Measurements from ENCODE around the gene PGAM2. TPM values are rescaled to one million over a fixed set of nuclear protein-coding genes. Genes with fewer than 3 reads are reported as not detected.

PGAM2 gene
- total RNA-seq, result 1 to 10 TPM in 1 of 2 donors, not detected in 1; 9.7 TPM

DNA sequence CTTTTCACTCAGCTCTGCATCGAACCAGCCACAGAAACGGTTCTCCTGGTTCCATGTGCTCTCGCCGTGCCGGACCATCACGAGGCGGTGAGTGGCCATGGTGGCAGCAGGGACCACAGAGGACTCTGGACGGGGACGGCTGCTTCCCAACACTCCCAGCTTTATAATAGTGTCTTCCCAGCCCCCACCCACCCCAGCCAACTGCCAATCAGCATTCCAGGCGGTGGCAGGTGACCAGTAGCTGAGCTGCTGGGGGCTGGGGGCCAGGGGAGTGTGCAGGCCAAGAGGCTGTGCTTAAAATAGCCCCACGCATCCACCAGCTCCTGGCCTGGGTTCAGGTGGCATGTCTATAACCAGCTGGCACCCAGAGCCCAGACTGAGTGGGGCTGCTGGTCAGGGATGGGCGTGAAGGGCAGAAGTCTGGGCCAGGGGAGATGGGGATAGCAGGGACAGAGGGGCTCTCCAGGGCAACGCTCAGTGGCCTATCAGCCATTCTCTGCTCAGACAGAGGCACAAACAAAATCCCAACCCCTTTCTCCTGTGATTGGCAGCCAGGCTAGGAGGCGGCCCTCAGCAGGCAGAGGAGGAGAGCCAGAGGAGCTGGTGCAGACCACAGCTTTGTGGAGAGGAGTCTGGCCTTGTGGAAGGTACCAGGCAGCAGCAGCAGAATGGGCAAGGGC lies at the start of gene PGAM2:
Gene PGAM2, minus strand, starts transcription at position 137 of the 680 bp plus-strand sequence. Its CDS starts 38 bp downstream, at position 99.
- Histone ChIP-seq H3K4me3 (no peak within 1 kb of the TSS), H3K9me3 (no peaks in the 10 kb centered on the region), H3K36me3 (peaks cover 0 to 4% of the 10 kb centered on the region in 2 donors), H3K27me3 (replicated peaks; ENCODE audit: insufficient read depth) (no peaks in the 10 kb centered on the region), H3K27ac (no peak within 1 kb of the TSS), H3K4me1 (replicated peaks) (no peaks in the 10 kb centered on the region)
- WGBS, result 18% methylated on average over 14 of the region's 14 CpGs
- intact Hi-C loops (cut with DNase I), result no loop called here
- no peak for DNase-seq (ENCODE audit: low spot score)
- TF ChIP-seq CTCF (IDR thresholded peaks at IDR 0.05) (no peak), POLR2AphosphoS5 (IDR thresholded peaks at IDR 0.05) (no peak), POLR2A (IDR thresholded peaks at IDR 0.05) (no peak)

GRCh38 chr7:44114586-44115310 lies 49.4 kb upstream of the PGAM2 start:
- Histone ChIP-seq H3K4me1 (replicated peaks) (no peaks in the 10 kb centered on the region), H3K9me3 (no peaks in the 10 kb centered on the region)
- intact Hi-C loops (cut with DNase I), result no loop called here

GRCh38 chr7:44113764-44114354 lies 48.5 kb upstream of the PGAM2 start:
- H3K27ac ChIP-seq, result no peak overlapping the region
- no peak for DNase-seq (ENCODE audit: low spot score)
- H3K4me3 ChIP-seq, result no peak overlapping the region
- WGBS, result 91% methylated on average over 24 of the region's 24 CpGs
- no peaks in the 10 kb centered on the region for H3K36me3 ChIP-seq
- intact Hi-C loops (cut with DNase I), result no loop called here
- no peaks in the 10 kb centered on the region for H3K9me3 ChIP-seq
- H3K27me3 ChIP-seq (replicated peaks; ENCODE audit: insufficient read depth), result no peaks in the 10 kb centered on the region
- no peak for TF ChIP-seq POLR2AphosphoS5 (IDR thresholded peaks at IDR 0.05)
- no peaks in the 10 kb centered on the region for H3K4me1 ChIP-seq (replicated peaks)

More at GRCh38 chr7:44114586-44115310, 49.4 kb upstream of the PGAM2 start:
- WGBS, result 87% methylated on average over 12 of the region's 12 CpGs
- no peak overlapping the region for H3K27ac ChIP-seq
- H3K27me3 ChIP-seq (replicated peaks; ENCODE audit: insufficient read depth), result no peaks in the 10 kb centered on the region
- H3K4me3 ChIP-seq, result no peak overlapping the region
- H3K36me3 ChIP-seq, result no peaks in the 10 kb centered on the region
- TF ChIP-seq CTCF (IDR thresholded peaks at IDR 0.05), result no peak
- TF ChIP-seq POLR2AphosphoS5 (IDR thresholded peaks at IDR 0.05), result no peak
- no peak for TF ChIP-seq POLR2A (IDR thresholded peaks at IDR 0.05)
- no peak for DNase-seq (ENCODE audit: low spot score)

DNA sequence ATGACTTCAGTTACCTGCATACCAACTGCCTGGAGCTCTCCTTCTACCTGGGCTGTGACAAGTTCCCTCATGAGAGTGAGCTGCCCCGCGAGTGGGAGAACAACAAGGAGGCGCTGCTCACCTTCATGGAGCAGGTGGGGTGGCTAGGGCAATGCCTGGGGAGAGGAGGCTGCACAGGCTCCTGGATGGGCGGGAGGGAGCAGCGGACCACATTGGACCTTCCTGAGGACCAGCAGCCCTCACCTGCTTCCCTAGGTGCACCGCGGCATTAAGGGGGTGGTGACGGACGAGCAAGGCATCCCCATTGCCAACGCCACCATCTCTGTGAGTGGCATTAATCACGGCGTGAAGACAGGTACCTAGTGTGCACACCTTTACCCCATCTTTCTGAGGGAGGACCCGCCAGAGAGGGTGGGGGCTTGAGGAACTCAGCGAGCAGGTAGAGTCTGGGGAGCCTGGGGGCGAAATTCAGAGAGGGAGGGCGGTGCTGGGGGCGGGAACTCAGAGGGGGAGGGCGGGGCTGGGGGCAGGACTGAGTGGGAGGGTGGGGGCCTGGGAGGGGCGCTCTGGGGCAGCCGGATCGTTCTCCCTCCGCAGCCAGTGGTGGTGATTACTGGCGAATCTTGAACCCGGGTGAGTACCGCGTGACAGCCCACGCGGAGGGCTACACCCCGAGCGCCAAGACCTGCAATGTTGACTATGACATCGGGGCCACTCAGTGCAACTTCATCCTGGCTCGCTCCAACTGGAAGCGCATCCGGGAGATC lies 47.8 kb upstream of the PGAM2 start:
- H3K4me3 ChIP-seq, result no peak overlapping the region
- intact Hi-C loops (cut with DNase I), result no loop called here
- H3K27ac ChIP-seq, result no peak overlapping the region
- H3K4me1 ChIP-seq (replicated peaks), result no peaks in the 10 kb centered on the region
- DNase-seq (ENCODE audit: low spot score), result no peak
- no peaks in the 10 kb centered on the region for H3K36me3 ChIP-seq
- no peaks in the 10 kb centered on the region for H3K9me3 ChIP-seq
- H3K27me3 ChIP-seq (replicated peaks; ENCODE audit: insufficient read depth), result no peaks in the 10 kb centered on the region
- 83% methylated on average over 34 of the region's 34 CpGs for WGBS
- TF ChIP-seq CTCF (IDR thresholded peaks at IDR 0.05), result no peak

Data from prostate gland (tissue), 2 donors.